Glutamatergic neuron (in vitro differentiated cells): ENCODE measurements around the gene VSIG10L. TPM values are rescaled to one million over a fixed set of nuclear protein-coding genes. Genes with fewer than 3 reads are reported as not detected.

ENCODE experiments used
- DNase-seq: peaks from one replicate; pipeline ENCODE4 v3.0.0; 2022
- H3K27ac Mint-ChIP-seq: one replicate; pipeline ENCODE4 v1.8.0; 2020; ENCODE audit warnings: mild to moderate bottlenecking, mixed read lengths, inconsistent platforms; ENCODE audit not compliant: unreplicated experiment
- H3K27me3 Mint-ChIP-seq: one replicate; pipeline ENCODE4 v1.8.0; 2020; ENCODE audit warnings: mild to moderate bottlenecking, moderate library complexity, mixed read lengths, inconsistent platforms; ENCODE audit not compliant: unreplicated experiment
- H3K36me3 Mint-ChIP-seq: one replicate; pipeline ENCODE4 v1.8.0; 2020; ENCODE audit warnings: mild to moderate bottlenecking, mixed read lengths, inconsistent platforms; ENCODE audit not compliant: unreplicated experiment
- H3K4me1 Mint-ChIP-seq: one replicate; pipeline ENCODE4 v1.8.0; 2020; ENCODE audit warnings: mild to moderate bottlenecking, low read depth, mixed read lengths, inconsistent platforms; ENCODE audit not compliant: unreplicated experiment
- H3K4me3 Mint-ChIP-seq: one replicate; pipeline ENCODE4 v1.8.0; 2020; ENCODE audit warnings: mild to moderate bottlenecking, mixed read lengths, inconsistent platforms; ENCODE audit not compliant: unreplicated experiment
- H3K9me3 Mint-ChIP-seq: one replicate; pipeline ENCODE4 v1.8.0; 2020; ENCODE audit warnings: mild to moderate bottlenecking, moderate library complexity, mixed read lengths, inconsistent platforms; ENCODE audit not compliant: unreplicated experiment
- CTCF ChIP-seq: fragments of 200-600 bp; sonication (generic); IDR thresholded peaks from one replicate; pipeline ENCODE4 v1.5.0; 2021; ENCODE audit not compliant: partially characterized antibody, unreplicated experiment
- total RNA-seq: library from RNA; stranded (reverse); fragmentation: NEBNext Ultra II Directional; extraction: Animal tissue kit (Norgen Biotek cat#: 25700); gene quantifications from one replicate; pipeline ENCODE4 v1.2.1, GENCODE V29; 2021; ENCODE audit not compliant: unreplicated experiment

The VSIG10L gene
- total RNA-seq, 1 donor from 2014 or later = 3.5 TPM

- Mint-ChIP-seq H3K9me3 (peaks cover 4% of the 10 kb centered on the region), H3K27ac (no peak overlapping the region), H3K4me1 (peaks cover 9% of the 10 kb centered on the region), H3K27me3 (peaks cover 4% of the 10 kb centered on the region), H3K36me3 (no peaks in the 10 kb centered on the region), H3K4me3 (no peak overlapping the region)
- no peak for DNase-seq
- no peak for TF ChIP-seq CTCF
Measured at GRCh38 chr19:51294211-51294976, 47.5 kb downstream of the VSIG10L start.

- no peak overlapping the region for H3K4me3 Mint-ChIP-seq
- H3K27me3 Mint-ChIP-seq = peaks cover 4% of the 10 kb centered on the region
- peaks cover 9% of the 10 kb centered on the region for H3K4me1 Mint-ChIP-seq
- no peak for TF ChIP-seq CTCF
- no peak overlapping the region for H3K27ac Mint-ChIP-seq
- H3K36me3 Mint-ChIP-seq = no peaks in the 10 kb centered on the region
- H3K9me3 Mint-ChIP-seq = peaks cover 4% of the 10 kb centered on the region
- DNase-seq = no peak
Measured at GRCh38 chr19:51293571-51294210, 48.2 kb downstream of the VSIG10L start.

- H3K27ac Mint-ChIP-seq = no peak overlapping the region
- H3K36me3 Mint-ChIP-seq = no peaks in the 10 kb centered on the region
- TF ChIP-seq CTCF = no peak
- H3K9me3 Mint-ChIP-seq = peaks cover 4% of the 10 kb centered on the region
- H3K4me1 Mint-ChIP-seq = peaks cover 9% of the 10 kb centered on the region
- no peak for DNase-seq
- H3K4me3 Mint-ChIP-seq = no peak overlapping the region
- H3K27me3 Mint-ChIP-seq = peaks cover 4% of the 10 kb centered on the region
Measured at GRCh38 chr19:51292971-51293370, 49.0 kb downstream of the VSIG10L start.

- TF ChIP-seq CTCF = no peak
- H3K27ac Mint-ChIP-seq = no peak overlapping the region
- DNase-seq = no peak
- H3K4me3 Mint-ChIP-seq = no peak overlapping the region
- peaks cover 7% of the 10 kb centered on the region for H3K4me1 Mint-ChIP-seq
- no peaks in the 10 kb centered on the region for H3K36me3 Mint-ChIP-seq
- H3K27me3 Mint-ChIP-seq = peaks cover 4% of the 10 kb centered on the region
- peaks cover 2% of the 10 kb centered on the region for H3K9me3 Mint-ChIP-seq
Measured at GRCh38 chr19:51289635-51290034, 52.3 kb downstream of the VSIG10L start.

- Mint-ChIP-seq H3K27ac (no peak overlapping the region), H3K4me1 (no peaks in the 10 kb centered on the region), H3K9me3 (no peaks in the 10 kb centered on the region), H3K36me3 (peaks cover 5% of the 10 kb centered on the region), H3K4me3 (no peak overlapping the region), H3K27me3 (peaks cover 7% of the 10 kb centered on the region)
- TF ChIP-seq CTCF = no peak
- no peak for DNase-seq
Measured at GRCh38 chr19:51285682-51286081, 56.3 kb downstream of the VSIG10L start.
